Breast epithelium (tissue), 4 donors: ENCODE measurements around the gene INTS14. TPM values are rescaled to one million over a fixed set of nuclear protein-coding genes. Genes with fewer than 3 reads are reported as not detected.
A peak's percentile ranks its signal among the peaks of the same experiment; 100 is the strongest.

Experiments
- DNase-seq, 2 donors: peaks; one replicate each; pipeline ENCODE4 v3.0.0-alpha.2; 2019; ENCODE audit warnings: low spot score in 2 of 2
- H3K27ac ChIP-seq, 2 donors: fragments of 200-600 bp; sonication (generic) in 1 of 2; one replicate each; pipeline ENCODE4 v1.5.1; 2016 to 2019; ENCODE audit warnings: mild to moderate bottlenecking in 1 of 2
- H3K27me3 ChIP-seq, 2 donors: fragments of 200-600 bp; sonication (generic) in 1 of 2; one replicate each; pipeline versions ENCODE4 v1.5.1 to v1.6.0; 2017 to 2019; ENCODE audit warnings: control low read depth in 1 of 2, mild to moderate bottlenecking in 1 of 2
- H3K36me3 ChIP-seq: fragments of 200-600 bp; one replicate; pipeline ENCODE4 v1.5.1; 2019
- H3K4me1 ChIP-seq, 2 donors: fragments of 200-600 bp; sonication (generic); one replicate each; pipeline ENCODE4 v1.5.1; 2016 to 2019; ENCODE audit warnings: control low read depth in 1 of 2
- H3K4me3 ChIP-seq, 3 donors: fragments of 200-600 bp; sonication (generic); 1 replicate in 2 of 3; 2 replicates in 1 of 3; pipeline ENCODE4 v1.5.1; 2016 to 2019; ENCODE audit warnings: mild to moderate bottlenecking in 3 of 3, moderate library complexity in 2 of 3
- H3K9me3 ChIP-seq, 2 donors: fragments of 200-600 bp; sonication (generic) in 1 of 2; one replicate each; pipeline ENCODE4 v1.5.1; 2016 to 2019; ENCODE audit warnings: control low read depth in 1 of 2
- POLR2A ChIP-seq: fragments of 450-650 bp; IDR thresholded peaks from one replicate; pipeline ENCODE4 v1.6.1; 2016; ENCODE audit warnings: antibody characterized with exemption, mild to moderate bottlenecking, moderate library complexity
- POLR2AphosphoS5 ChIP-seq, 3 donors: sonication (generic); formaldehyde crosslinking; IDR thresholded peaks; one replicate each; pipeline ENCODE4 v1.6.1; 2017; ENCODE audit warnings: antibody characterized with exemption in 3 of 3
- intact Hi-C: fragments of 100-400 bp; cut with DNase I; formaldehyde crosslinking; loops from one replicate; pipeline ENCODE4 v1.15.1; 2023; ENCODE audit warnings: low total_unique reads
- total RNA-seq, 3 donors: library from RNA; depleted of rRNA; stranded (reverse); fragments of >200 nt; gene quantifications; one replicate each; pipeline ENCODE4 v1.1.0, GENCODE V29; 2016
- TF ChIP-seq, protein P1 (sequence below), 3 donors: fragments of 450-650 bp; IDR thresholded peaks; one replicate each; pipeline ENCODE4 v1.5.1; 2016 to 2017; ENCODE audit warnings: antibody characterized with exemption in 3 of 3, mild to moderate bottlenecking in 3 of 3, moderate library complexity in 3 of 3

Gene INTS14
- total RNA-seq, 3 donors from 2014 or later, result 34.6 to 54.3 (median 37.7) TPM

DNA sequence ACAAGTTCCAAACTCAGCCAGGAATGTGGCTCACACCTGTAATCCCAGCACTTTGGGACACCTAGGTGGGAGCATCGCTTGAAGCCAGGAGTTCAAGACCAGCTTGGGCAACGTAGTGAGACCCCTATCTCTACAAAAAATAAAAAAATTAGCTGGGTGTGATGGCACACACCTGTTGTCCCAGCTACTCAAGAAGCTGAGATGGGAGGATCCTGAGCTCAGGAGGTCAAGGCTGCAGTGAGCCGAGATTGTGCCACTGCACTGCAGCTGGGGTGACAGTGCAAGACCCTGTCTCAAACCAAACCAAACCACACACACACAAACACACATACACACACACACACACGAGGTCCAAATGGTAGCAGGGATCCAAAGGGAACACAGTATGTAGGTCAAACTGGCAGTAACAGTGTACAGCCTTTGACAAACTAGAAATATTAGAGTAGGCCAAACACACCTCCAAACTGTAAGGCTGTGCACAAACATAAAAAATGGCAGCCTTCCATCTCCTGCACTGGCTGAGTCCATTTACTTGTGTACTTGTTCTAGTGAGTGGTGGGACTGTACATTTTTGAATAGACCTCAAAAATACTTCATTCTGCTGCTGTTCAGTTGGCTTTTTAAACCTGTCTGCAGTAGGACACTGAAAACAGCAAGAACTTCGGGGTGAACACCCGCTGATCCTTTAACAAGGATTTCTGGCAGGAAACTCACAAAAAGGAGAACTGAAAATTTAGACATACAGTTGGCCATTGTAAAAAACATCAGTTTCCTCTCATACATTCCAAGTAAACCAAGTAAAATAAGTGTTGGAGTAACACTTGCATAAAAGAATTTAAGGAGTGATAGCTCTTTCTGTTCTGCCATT, 33.6 kb downstream of the INTS14 start:
- Histone ChIP-seq H3K4me3 (no peak overlapping the region), H3K4me1 (no peaks in the 10 kb centered on the region), H3K27me3 (no peaks in the 10 kb centered on the region), H3K27ac (no peak overlapping the region), H3K9me3 (no peaks in the 10 kb centered on the region), H3K36me3 (no peaks in the 10 kb centered on the region)
- TF ChIP-seq POLR2AphosphoS5 (IDR thresholded peaks at IDR 0.05) (no peak), POLR2A (no peak)
- TF ChIP-seq, protein P1, sequence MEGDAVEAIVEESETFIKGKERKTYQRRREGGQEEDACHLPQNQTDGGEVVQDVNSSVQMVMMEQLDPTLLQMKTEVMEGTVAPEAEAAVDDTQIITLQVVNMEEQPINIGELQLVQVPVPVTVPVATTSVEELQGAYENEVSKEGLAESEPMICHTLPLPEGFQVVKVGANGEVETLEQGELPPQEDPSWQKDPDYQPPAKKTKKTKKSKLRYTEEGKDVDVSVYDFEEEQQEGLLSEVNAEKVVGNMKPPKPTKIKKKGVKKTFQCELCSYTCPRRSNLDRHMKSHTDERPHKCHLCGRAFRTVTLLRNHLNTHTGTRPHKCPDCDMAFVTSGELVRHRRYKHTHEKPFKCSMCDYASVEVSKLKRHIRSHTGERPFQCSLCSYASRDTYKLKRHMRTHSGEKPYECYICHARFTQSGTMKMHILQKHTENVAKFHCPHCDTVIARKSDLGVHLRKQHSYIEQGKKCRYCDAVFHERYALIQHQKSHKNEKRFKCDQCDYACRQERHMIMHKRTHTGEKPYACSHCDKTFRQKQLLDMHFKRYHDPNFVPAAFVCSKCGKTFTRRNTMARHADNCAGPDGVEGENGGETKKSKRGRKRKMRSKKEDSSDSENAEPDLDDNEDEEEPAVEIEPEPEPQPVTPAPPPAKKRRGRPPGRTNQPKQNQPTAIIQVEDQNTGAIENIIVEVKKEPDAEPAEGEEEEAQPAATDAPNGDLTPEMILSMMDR (IDR thresholded peaks at IDR 0.05), result no peak
- no peak for DNase-seq
- intact Hi-C loops, result loop anchor here (10.0 kb wide), 1 partner anchor 213 kb away; no protein-coding TSS in a partner anchor

DNA sequence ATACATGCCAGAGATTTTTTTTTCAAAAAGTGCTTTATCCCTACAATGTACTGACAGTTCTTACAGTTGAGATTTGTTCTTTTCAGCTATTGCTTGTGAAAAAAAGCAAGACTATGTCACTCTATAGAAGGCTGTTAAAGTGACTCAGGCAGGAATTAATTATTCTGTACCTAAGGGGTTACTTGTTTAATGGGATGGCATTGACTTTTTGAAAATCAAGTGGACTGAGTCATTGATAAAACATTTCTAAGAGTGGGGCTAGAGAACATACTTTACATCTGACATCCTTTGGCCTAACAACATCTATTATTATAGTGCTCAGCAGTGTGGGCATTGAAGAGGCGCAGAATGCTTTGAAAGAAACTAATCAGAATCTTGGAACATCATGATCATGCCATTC, 34.3 kb downstream of the INTS14 start:
- intact Hi-C loops, result loop anchor here (10.0 kb wide), 1 partner anchor 212 kb away; no protein-coding TSS in a partner anchor
- DNase-seq, result no peak
- TF ChIP-seq POLR2AphosphoS5 (IDR thresholded peaks at IDR 0.05) (no peak), POLR2A (no peak)
- TF ChIP-seq, protein P1 (IDR thresholded peaks at IDR 0.05), result no peak
- H3K27ac ChIP-seq, result no peak overlapping the region
- H3K27me3 ChIP-seq, result no peaks in the 10 kb centered on the region
- no peaks in the 10 kb centered on the region for H3K4me1 ChIP-seq
- H3K36me3 ChIP-seq, result no peaks in the 10 kb centered on the region
- no peak overlapping the region for H3K4me3 ChIP-seq
- H3K9me3 ChIP-seq, result no peaks in the 10 kb centered on the region

DNA sequence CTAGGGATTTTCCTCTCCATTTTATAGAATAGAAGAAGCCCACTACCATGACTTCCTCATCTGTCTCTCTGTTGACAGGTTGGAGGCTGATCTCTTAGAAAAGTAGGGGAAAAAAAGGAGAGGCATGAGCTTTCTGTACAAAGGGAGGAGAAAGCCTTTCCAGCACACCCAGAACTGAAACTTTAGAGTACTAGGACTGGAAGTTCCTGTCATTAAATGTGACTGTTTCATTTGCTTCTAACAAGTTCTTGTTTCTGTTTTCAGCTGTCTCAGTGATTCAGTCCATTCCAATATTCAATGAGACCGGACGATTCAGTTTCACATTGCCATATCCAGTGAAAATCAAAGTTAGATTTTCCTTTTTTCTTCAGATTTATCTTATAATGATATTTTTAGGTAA, 39.0 kb downstream of the INTS14 start:
- DNase-seq, result no peak
- no peaks in the 10 kb centered on the region for H3K27me3 ChIP-seq
- no peaks in the 10 kb centered on the region for H3K4me1 ChIP-seq
- H3K27ac ChIP-seq, result no peak overlapping the region
- no peaks in the 10 kb centered on the region for H3K9me3 ChIP-seq
- intact Hi-C loops, result loop anchor here (10.0 kb wide), 1 partner anchor 207 kb away; no protein-coding TSS in a partner anchor
- TF ChIP-seq, protein P1 (IDR thresholded peaks at IDR 0.05), result no peak
- TF ChIP-seq POLR2AphosphoS5 (IDR thresholded peaks at IDR 0.05) (no peak), POLR2A (no peak)
- H3K36me3 ChIP-seq, result no peaks in the 10 kb centered on the region
- no peak overlapping the region for H3K4me3 ChIP-seq

DNA sequence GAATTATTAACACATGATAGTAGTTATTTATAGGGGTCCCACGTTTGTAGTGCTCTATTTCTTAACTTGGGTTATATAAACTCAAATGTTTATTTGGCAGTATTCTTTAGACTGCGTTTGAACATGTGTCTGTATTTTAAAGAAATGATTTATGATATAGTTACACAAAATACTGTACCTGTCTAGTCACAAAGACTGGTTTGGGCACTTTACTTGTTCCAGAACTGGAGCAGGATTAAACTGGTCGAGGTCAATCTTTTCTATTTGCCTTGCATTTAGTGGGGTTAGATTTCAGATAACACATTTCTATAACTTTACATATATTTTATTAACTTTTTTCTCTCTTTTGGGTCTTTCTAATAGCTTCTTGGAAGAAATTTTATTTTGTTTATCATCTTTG, 41.2 kb downstream of the INTS14 start:
- no peak for TF ChIP-seq POLR2AphosphoS5 (IDR thresholded peaks at IDR 0.05)
- TF ChIP-seq POLR2A, result no peak
- TF ChIP-seq, protein P1 (IDR thresholded peaks at IDR 0.05), result no peak
- intact Hi-C loops, result loop anchor here (10.0 kb wide), 1 partner anchor 205 kb away; no protein-coding TSS in a partner anchor
- Histone ChIP-seq H3K4me3 (no peak overlapping the region), H3K36me3 (no peaks in the 10 kb centered on the region), H3K27ac (no peak overlapping the region), H3K27me3 (no peaks in the 10 kb centered on the region), H3K4me1 (no peaks in the 10 kb centered on the region), H3K9me3 (no peaks in the 10 kb centered on the region)
- no peak for DNase-seq

DNA sequence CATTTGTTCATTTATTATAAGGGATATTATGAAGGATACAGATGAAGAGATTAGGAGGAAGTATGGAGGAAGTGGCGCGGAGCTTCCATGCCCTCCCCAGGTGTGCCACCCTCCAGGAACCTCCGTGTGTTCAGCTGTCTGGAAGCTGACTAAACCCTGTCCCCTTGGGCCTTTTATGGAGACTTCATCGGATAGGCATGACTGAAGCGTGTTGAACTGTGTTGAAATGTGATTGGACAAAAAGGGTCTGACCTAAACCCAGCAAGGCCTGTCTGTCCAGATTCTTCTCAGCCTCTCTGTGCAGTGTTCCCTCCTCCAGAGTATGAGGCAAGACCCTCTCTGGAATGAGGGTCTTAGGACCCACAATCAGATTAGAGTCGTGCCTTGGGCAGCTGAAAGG, 49.0 kb downstream of the INTS14 start:
- Histone ChIP-seq H3K36me3 (no peaks in the 10 kb centered on the region), H3K4me3 (no peak overlapping the region), H3K9me3 (no peaks in the 10 kb centered on the region), H3K27me3 (no peaks in the 10 kb centered on the region), H3K27ac (peak overlapping the region in 1 of 2 donors; percentile 58), H3K4me1 (no peaks in the 10 kb centered on the region)
- DNase-seq, result peak in 1 of 2 donors; percentile 21
- TF ChIP-seq, protein P1 (IDR thresholded peaks at IDR 0.05), result no peak
- TF ChIP-seq POLR2A (no peak), POLR2AphosphoS5 (IDR thresholded peaks at IDR 0.05) (no peak)
- intact Hi-C loops, result no loop called here
